ENCODE results near the gene STK36. TPM values are rescaled to one million over a fixed set of nuclear protein-coding genes. Genes with fewer than 3 reads are reported as not detected.

Gene STK36
- total and polyA plus RNA-seq, 2 donors (not counting 1 experiment from before 2014, with no cell fraction given): 29.0 to 42.9 TPM

DNA sequence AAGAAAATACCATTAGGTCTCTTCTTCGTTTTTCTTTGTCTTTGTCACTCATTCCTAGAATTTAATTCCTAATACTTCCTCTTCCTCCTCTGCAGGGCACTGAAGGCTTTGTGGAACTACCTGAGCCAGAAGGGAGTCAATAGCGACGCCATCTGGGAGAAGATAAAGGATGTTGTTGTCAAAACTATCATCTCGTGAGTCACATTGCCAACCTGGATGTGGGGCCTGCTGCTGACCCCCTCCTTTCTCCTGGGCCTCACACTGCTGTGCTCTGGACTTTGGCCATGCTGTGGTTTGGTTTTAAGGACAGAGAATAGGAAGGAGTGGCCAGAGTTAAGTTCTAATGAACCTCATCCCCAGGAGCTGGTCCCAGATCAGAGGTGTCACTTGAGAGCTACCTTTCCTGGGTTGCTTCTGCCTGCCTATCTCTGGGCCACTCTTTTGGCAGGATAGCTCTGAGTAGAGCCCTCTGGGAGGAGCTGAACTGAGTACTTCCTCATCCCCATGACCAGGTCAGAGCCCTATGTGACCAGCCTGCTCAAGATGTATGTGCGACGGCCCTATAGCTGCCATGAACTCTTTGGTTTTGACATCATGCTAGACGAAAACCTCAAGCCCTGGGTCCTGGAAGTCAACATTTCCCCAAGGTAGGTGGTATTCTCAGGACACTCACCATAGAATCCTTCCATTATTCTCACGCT is 77.0 kb downstream of the STK36 start:
- H3K4me3 ChIP-seq (ENCODE audit: control extremely low read depth in 1 of 5, extremely low read depth in 1 of 5, insufficient read depth in 1 of 5, low read depth in 2 of 5, low read length in 4 of 5): no peak overlapping the region
- H3K4me1 ChIP-seq (ENCODE audit: control insufficient read depth in 2 of 2, insufficient read depth in 2 of 2, low read length in 2 of 2): no peaks in the 10 kb centered on the region
- intact Hi-C loops (cut with micrococcal nuclease): no loop called here
- H3K27ac ChIP-seq (ENCODE audit: low read length in 2 of 2): no peak overlapping the region
- no peak for TF ChIP-seq EZH2 (IDR thresholded peaks at IDR 0.05; ENCODE audit: borderline replicate concordance, insufficient read depth, low read depth, low read length, poor library complexity, severe bottlenecking)
- TF ChIP-seq, protein P1, sequence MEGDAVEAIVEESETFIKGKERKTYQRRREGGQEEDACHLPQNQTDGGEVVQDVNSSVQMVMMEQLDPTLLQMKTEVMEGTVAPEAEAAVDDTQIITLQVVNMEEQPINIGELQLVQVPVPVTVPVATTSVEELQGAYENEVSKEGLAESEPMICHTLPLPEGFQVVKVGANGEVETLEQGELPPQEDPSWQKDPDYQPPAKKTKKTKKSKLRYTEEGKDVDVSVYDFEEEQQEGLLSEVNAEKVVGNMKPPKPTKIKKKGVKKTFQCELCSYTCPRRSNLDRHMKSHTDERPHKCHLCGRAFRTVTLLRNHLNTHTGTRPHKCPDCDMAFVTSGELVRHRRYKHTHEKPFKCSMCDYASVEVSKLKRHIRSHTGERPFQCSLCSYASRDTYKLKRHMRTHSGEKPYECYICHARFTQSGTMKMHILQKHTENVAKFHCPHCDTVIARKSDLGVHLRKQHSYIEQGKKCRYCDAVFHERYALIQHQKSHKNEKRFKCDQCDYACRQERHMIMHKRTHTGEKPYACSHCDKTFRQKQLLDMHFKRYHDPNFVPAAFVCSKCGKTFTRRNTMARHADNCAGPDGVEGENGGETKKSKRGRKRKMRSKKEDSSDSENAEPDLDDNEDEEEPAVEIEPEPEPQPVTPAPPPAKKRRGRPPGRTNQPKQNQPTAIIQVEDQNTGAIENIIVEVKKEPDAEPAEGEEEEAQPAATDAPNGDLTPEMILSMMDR (IDR thresholded peaks at IDR 0.05): no peak
- H3K27me3 Mint-ChIP-seq: no peaks in the 10 kb centered on the region
- no peaks in the 10 kb centered on the region for H3K4me1 Mint-ChIP-seq
- H3K4me3 Mint-ChIP-seq: no peak overlapping the region
- H3K79me2 ChIP-seq (ENCODE audit: control insufficient read depth, insufficient read depth, low read length): no peaks in the 10 kb centered on the region
- DNase-seq: no peak
- H3K27ac Mint-ChIP-seq: no peak overlapping the region
- no peaks in the 10 kb centered on the region for H3K9me3 Mint-ChIP-seq (ENCODE audit: insufficient read depth)
- peaks cover 0 to 82% of the 10 kb centered on the region in 2 experiments for H3K36me3 ChIP-seq (replicated peaks in 1 of 2; ENCODE audit: control extremely low read depth in 1 of 2, control insufficient read depth in 1 of 2, extremely low read depth in 1 of 2, insufficient read depth in 2 of 2, low read length in 1 of 2)
- ChIA-PET CTCF (no interaction called here), POLR2A (no interaction called here)
- H3K27me3 ChIP-seq (replicated peaks in 1 of 4; ENCODE audit: control extremely low read depth in 1 of 4, control insufficient read depth in 3 of 4, insufficient read depth in 4 of 4, low read length in 3 of 4): no peaks in the 10 kb centered on the region
- no peak overlapping the region for H2AFZ ChIP-seq (ENCODE audit: insufficient read depth, low read depth, low read length, poor library complexity, severe bottlenecking)
- H3K4me2 ChIP-seq (replicated peaks; ENCODE audit: low read depth, low read length, poor library complexity, severe bottlenecking): no peak overlapping the region
- no peaks in the 10 kb centered on the region for H3K9me3 ChIP-seq (ENCODE audit: control extremely low read depth in 1 of 3, control insufficient read depth in 2 of 3, insufficient read depth in 1 of 3, low read length in 2 of 3)
- WGBS (ENCODE audit: insufficient coverage): 86% methylated on average over 6 of the region's 8 CpGs
- ATAC-seq (ENCODE audit: low read depth): no peak
- no peak overlapping the region for H3K9ac ChIP-seq (ENCODE audit: low read length)
- H4K20me1 ChIP-seq (ENCODE audit: control insufficient read depth, insufficient read depth, low read length, poor library complexity, severe bottlenecking): no peaks in the 10 kb centered on the region

Other genes starting within 250 kb of the STK36 start
- 29.0 and 32.4 TPM in 2 replicates for gene USP37, start 103.7 kb upstream of the STK36 start, total RNA-seq
- gene USP37, start 103.7 kb upstream of the STK36 start, polyA plus RNA-seq: 3.1 and 5.2 TPM in 2 replicates
- gene CNOT9, start 103.2 kb upstream of the STK36 start, total RNA-seq: 54.5 and 66.9 TPM in 2 replicates
- gene CNOT9, start 103.2 kb upstream of the STK36 start, polyA plus RNA-seq: 27.7 and 28.0 TPM in 2 replicates
- 0.62 TPM in 1 of 2 replicates, not detected in the other for gene PLCD4, start 64.2 kb upstream of the STK36 start, total RNA-seq
- gene PLCD4, start 64.2 kb upstream of the STK36 start, polyA plus RNA-seq: 0.14 and 0.25 TPM in 2 replicates
- gene ZNF142, start 12.5 kb upstream of the STK36 start, total RNA-seq: 51.1 and 56.1 TPM in 2 replicates
- 23.5 and 26.7 TPM in 2 replicates for gene ZNF142, start 12.5 kb upstream of the STK36 start, polyA plus RNA-seq
- gene BCS1L, start 12.4 kb upstream of the STK36 start, total RNA-seq: 56.1 and 60.1 TPM in 2 replicates
- 84.4 and 104 TPM in 2 replicates for gene BCS1L, start 12.4 kb upstream of the STK36 start, polyA plus RNA-seq
- gene RNF25, start 84 bp upstream of the STK36 start, total RNA-seq: 31.7 and 31.8 TPM in 2 replicates
- gene RNF25, start 84 bp upstream of the STK36 start, polyA plus RNA-seq: 22.2 and 35.6 TPM in 2 replicates
- 30.6 and 33.8 TPM in 2 replicates for gene TTLL4, start 38.7 kb downstream of the STK36 start, total RNA-seq
- 21.0 and 21.2 TPM in 2 replicates for gene TTLL4, start 38.7 kb downstream of the STK36 start, polyA plus RNA-seq
- gene CYP27A1, start 110.1 kb downstream of the STK36 start, total RNA-seq: 0.29 and 0.39 TPM in 2 replicates
- gene CYP27A1, start 110.1 kb downstream of the STK36 start, polyA plus RNA-seq: 0.25 and 1.1 TPM in 2 replicates
- not detected in 2 replicates for gene PRKAG3, start 159.7 kb downstream of the STK36 start, total RNA-seq
- gene PRKAG3, start 159.7 kb downstream of the STK36 start, polyA plus RNA-seq: not detected in 2 replicates
- gene WNT6, start 187.7 kb downstream of the STK36 start, total RNA-seq: 0.84 and 1.2 TPM in 2 replicates
- 0.75 and 2.0 TPM in 2 replicates for gene WNT6, start 187.7 kb downstream of the STK36 start, polyA plus RNA-seq
- gene WNT10A, start 208.8 kb downstream of the STK36 start, total RNA-seq: 36.6 and 44.9 TPM in 2 replicates
- gene WNT10A, start 208.8 kb downstream of the STK36 start, polyA plus RNA-seq: 15.2 and 24.5 TPM in 2 replicates

Data from B cell (primary cell).